RPMI8226 (cell line): Measurements from ENCODE around the gene FAM180A.
A peak's percentile ranks its signal among the peaks of the same experiment; 100 is the strongest.
"Not testable (repeated sequence)": the region's sequence is repeated elsewhere in the genome, so short reads cannot be mapped to it uniquely, and the experiment has no call there.

Experiments used
- DNase-seq: peaks from one replicate; pipeline ENCODE4 v3.0.0-alpha.2; 2015

Gene FAM180A

DNA sequence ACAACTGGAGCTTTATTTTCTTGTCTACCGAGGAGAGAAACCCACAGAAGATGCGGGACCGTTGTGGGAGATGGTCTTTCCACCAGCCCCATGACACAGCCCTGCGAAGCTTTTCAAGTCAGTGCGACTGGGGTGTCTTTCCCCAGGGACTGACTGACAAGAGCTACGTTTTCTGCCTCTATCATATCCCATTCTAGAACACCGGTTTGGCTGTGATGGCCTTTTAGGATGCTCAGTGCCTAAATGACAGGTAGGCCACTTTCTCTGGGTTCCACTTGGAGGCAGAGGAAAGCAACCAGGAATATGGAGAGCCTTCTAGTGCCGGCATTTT lies 37.5 kb downstream of the FAM180A start:
- DNase-seq: no peak

DNA sequence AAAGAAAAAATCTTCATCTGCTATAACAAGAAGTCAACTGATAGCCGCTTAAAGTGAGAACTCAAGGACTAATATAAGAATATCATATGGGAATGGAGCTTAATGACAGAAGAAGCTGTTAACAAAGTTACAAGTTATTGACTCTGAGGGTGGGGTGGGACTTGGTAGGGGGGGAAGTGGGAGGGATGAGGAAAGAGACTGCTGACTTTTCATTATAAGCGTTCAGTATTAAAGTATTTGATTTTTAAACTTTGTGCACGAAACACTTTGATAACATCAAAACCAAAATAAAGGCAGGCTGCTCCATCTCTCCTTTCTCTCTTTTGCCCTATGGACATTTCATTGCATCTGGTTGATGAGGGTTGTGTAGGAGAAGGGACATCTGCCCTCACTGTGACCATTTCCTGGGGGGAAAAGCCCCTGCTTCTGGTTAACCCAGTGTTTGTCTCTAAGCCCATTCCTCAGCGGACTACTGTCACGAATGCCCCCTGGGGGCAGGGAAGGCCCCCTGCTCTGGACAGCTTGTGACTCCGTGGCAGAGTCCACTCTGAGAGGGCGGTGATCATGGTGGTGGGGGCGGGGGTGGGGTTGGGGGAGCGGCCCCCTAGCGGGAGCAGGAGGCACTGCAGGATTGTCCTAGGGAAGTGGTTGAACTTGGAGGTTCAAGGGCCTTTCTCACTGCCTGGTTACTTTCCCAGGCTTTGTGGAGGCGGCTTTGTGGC lies 38.0 kb downstream of the FAM180A start:
- DNase-seq: peak; percentile 24

DNA sequence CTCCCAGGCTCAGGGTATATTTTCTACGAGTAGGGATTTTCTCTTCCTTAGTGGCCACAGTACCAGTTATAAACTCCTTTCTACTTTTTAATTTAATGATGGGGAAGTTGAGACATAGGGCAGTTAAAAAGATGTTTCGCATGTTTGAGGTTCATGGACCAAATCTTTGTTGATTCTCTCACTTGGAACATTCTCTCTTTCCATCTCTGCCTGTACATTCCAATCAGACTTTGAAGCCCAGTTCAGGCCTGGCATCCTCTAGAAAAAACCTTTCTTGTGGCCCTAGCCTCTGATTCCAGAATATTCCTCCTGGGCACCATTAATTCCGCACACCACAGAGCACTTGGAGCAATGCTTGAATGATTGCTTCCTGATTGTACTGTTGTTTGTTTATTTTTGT lies 39.1 kb downstream of the FAM180A start:
- DNase-seq: no peak

DNA sequence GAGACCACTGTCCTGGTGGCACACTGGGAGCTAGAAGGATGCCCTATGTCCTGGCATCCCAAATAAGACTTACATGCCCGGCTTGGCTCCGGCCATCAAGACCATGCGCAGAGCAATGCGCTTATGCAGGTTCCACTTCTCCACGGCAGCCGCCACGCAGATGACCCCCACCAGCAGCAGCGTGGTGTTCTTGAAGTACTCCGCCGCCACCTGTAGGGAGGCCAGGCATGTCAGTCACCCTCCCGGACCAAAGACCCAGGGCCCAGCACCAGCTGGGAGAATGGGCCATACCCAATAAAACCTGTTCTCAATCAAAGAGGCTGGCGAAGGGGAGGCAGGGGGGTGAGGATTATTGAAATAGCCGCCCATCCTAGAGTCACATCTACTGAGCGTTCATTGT lies 40.6 kb downstream of the FAM180A start:
- DNase-seq: no peak

DNA sequence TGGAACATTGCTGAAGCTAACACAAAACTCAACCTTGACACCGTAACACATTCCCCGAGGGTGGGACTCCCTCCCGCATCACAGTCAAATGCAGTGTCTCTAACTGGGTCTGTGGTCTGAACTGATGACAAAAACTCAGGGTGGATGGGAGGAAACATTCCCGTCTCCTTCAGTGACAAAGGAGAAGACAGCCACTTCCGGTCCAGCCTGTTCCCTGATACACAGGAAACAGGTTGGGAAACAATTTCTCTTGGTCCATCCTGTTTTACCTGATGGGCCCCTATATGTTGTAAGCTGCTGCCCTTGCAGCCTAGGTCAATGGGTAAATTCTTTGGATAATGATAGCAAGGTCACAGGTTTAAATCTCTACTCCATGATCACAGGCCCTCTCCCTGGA lies 41.0 kb downstream of the FAM180A start:
- no peak for DNase-seq

DNA sequence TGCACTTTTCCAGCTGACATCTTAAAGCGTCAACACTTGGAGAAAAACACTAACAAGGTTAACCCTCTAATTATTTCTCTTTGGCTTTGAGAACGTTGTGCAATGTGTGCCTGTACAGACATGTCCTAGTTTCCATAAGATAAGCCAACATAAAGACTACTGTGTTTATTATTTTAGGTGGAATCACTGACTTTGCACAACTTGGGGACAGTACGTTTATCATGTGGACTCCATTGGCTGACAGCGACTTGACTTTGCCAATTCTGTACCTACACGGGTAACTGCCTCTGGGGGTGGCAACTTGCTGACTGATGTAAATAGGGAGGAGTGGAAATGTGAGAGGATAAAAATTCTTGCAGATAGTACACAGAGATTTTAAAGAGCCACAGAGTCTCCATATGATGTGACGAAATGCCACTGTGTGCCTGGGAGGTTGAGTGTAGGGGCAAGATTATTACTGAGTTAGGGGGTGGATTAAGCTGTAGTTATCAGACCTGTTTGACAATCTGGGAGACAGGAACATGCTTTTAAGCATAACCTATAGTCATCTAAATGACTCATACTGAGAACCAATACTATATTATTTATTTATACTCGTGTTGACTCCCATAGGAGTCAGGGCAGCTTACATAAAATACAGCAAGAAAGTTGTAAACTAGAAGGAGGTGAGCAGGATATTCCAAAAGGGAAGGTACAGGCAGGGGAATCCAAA lies 41.6 kb downstream of the FAM180A start:
- no peak for DNase-seq

DNA sequence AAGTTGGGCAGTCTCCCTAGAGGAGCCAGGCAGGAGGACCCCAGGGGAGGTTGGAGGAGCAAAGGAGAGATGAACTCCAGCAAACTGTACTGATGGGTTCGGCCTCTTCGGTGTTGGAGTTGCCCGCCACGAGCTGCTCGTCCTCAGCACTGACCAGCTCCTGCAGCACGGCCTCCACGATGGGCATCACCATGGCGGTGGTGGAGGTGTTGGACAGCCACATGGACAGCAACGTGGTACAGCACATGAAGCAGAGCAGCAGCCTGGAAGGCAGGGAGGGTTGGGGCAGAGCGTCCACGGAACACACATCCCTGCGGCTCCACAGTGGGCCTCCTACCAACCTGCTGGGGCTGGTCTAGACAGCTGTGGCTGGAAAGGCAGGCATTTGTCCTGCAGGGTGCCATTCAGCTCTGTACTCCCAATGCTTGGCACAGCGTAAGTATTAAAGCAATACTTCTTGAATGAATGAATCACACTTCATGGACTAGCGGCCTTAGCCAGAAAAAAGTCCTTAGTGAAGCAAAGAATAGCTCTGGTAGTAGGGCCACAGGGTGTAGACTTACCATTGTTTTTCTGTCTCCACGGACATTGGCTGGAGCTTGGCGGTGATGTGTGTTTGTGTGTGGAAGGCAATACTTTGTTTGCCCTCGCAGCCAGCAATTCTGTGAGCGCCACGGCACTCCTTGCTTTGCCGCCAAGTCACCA lies 42.4 kb downstream of the FAM180A start:
- DNase-seq: no peak

DNA sequence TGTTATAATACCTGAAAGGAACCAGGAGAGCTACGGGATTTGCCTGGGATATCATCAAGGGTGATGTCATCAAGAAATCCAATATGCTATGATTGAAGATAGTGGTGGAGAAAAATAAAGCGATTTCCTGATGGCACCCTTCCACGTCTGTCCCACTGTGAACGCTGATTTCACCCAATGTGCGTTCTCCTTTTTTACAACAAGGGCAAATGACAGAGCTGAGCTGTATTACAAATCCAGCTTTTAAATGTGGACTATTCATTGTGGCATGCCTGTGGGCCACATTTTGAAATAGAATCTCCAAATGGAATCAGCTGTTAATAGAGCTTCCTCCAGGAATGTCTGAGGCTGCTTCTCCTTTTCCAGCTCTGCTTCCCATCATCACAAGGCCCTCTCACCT lies 43.9 kb downstream of the FAM180A start:
- no peak for DNase-seq

DNA sequence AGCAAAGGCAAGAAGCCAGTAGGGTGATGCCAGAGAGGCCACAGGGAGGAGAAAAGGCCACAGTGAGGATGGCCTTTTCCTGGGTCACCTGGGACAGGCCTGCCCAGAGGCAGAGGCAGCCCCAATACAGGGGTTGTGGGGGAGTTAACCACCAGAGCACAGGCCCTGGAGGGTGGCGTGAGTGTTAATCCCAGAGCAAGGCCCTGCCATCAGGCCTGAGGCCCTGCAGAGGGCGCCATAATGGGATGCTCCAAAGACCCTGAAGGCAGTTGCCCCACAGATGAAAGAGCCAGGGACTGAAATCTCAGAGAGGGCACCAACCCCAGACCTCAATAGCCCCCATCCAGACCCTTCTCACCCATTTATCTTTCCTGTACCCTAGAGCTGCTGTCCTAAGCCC lies 44.5 kb downstream of the FAM180A start:
- DNase-seq: no peak

DNA sequence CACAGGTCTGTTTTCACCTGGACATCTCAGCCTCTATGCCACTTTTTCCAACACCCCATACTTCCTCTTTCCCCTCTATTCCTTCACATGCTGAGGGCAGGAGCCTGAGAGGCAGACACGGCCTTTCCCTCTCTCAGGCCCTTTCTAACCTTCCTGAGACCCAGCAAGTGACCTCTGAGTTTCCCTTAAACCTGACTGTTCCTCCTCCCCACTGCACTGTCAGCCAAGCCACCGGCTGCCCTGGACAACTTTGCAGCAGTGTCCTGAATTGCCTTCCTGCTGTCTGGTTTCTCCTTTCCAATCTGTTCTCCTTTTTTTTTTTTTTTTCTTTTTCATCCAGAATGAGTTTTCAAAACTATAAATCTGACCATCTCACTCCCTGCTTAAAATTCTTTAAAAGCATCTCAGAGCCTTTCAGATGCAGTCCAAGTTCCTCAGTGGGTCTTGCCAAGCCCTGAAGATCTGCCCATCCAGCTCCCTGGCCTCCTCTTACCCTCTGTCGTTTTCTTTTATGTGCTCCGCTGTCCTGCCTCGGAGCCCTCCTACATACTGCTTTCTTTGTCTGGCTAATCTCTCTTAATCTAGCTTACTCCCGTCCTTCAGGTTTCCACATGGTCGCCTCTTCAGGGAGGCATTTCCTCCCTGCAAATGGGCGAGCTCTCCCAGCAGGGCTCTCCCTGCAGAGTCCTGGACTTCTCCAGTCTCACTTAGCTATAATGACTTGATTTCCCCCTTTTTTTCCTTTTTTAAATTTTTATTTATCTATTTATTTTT lies 51.1 kb downstream of the FAM180A start:
- DNase-seq: no peak

DNA sequence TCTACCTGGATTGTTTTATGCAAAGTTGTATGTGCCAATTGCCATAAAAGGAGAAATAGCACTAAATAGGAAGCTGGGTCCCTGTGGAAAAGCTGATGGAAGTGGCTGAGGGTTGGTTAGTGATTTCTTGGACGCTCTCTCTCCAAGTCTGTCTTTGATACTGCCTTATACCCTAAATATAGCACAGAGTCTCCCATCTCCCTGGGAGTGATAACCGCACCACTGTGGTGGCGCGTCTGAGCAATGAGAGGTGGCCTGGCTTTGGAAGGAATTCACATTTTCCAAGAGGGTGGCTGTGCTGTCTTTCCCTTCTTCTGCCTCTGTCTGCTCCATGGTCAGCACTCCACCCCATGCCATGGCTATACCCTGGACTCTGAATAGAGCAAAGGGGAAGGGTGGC lies 55.1 kb downstream of the FAM180A start:
- no peak for DNase-seq

DNA sequence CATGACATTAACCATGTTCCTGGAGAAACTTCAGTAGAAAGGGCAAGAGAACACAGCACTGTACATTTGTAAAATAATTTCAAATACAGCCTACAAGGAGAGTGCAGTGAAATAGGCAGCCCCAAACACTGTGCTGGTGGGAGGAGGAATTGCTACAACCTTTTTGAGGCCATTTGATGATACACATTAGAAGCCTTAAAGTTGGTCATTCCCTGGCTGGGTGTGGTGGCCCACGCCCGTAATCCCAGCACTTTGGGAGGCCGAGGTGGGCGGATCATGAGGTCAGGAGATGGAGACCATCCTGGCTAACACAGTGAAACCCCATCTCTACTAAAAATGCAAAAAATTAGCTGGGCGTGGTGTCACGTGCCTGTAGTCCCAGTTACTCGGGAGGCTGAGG lies 56.0 kb downstream of the FAM180A start:
- DNase-seq: not testable (repeated sequence)

DNA sequence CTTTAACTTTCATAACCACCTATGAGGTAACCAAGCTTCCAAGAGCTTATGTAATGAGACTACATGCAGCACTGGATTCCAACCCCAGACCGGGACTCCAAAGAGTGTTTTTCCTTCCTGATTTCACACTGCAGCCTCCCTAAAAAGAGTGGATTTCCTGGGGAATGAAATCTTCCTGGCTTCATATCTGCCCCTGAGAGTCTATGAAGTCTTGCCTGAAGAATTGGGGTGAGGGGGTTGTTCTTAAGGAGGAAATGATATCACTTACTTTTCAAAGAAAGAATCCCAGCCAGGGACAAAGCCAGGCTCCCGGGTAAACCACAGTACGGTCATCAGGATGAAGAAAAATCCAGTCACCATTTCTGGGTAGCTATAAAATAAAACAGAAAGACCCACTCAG lies 56.6 kb downstream of the FAM180A start:
- no peak for DNase-seq

DNA sequence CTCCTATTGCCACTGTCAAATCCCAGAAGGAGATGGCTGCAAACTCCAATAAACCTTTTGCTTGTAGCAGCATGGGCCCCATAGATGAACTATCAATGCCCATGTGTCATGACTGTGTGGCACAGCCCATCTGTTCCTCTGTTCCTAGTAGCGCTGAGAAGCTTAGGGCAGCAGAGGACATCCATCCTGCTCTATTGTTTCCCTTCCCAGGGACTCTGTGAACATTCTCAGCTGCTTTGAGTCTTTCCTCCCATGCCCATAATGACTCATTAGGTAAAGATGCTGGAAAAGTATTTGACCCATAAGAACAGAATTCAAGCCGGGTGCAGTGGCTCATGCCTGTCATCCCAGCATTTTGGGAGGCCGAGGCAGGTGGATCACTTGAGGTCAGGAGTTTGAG lies 58.0 kb downstream of the FAM180A start:
- DNase-seq: no peak

DNA sequence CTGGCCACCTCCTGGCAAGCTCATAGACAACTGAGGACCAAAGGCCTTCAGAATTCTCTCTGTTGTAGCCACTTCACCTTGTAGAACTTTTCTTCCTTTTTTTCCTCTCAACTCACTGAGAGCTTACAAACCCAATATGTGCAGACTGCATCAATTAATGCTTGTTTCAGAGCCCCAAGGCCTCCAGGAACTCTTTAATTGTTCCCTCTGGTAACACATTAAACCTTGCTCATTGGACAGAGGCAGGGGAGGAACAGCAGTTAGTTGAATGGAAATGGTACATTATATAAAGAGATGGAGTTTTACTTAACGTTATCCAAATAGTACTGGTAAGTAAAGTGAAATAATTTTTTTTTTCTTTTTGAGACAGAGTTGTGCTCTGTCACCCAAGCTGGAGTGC lies 61.1 kb downstream of the FAM180A start:
- DNase-seq: no peak

DNA sequence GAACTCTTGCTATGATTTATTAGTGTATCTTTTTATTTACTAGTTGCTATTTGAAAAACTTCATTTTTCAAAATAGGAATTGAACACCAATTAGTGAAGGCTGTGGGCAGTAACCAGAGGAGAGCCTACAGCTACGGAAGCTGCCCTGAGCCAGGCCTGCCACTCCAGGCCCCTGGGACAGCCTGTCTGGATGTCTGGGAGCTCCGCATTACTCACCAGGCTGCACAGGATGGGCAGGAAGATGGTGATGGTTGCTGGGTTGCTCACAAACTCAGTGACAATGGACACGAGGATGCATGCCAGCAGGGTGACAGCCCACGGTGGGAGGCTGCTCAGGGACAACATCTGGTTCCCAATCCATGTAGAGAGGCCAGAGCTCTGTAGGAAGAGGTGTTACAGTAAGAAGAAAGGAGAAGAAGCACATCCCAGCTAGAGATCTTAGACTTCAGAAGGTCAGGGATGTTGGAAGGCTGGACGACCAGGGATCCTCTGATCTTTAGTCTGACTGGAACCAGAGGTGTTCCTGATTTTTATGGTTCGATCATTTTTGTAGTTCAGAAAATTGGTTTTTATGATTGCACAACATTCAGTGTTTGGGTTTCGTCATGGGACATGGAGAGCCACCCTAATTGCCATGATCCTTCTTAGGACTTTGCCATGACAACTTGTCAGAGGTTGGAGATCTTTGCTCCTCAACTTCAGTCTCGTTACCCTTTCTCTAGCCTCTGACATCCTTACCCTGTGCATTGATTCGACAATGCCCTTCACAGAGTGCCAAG lies 63.1 kb downstream of the FAM180A start:
- no peak for DNase-seq

DNA sequence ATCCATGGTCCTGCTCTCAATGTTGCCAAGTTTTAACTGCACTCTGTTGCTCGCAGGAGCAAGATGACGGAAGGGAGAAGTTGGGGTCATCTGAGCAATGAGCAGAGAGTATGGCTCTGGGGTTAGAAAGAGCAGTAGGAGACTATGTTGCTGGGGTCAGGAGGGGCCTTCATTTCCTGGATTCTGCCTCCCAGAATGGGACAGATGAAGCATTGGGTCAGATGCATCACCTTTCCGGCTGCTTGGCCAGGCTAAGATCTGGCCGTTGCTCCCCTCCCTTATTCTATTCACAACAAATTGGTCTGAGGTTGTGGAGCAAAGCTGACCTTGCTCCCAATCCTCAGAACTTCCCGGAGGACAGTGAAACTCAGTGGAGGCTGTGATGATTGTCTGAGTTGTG lies 63.9 kb downstream of the FAM180A start:
- no peak for DNase-seq

DNA sequence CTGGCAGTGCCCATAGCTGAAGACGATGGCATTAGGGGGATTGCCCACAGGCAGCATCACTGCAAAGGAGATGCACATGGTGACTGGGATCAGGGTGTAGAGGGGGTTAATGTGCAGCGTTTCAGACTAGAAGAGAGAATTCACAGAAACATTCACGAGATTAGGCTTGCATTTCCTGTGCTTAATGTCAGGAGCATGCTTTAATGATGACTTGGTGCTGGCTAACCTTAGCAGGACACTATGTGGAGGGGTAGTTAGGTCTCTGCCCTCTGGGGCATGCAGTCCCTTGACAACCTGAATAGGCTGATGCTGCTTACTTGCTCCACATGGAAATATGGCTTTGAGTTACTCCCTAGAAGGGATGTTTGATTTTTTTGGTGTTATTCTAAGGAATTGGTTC lies 64.5 kb downstream of the FAM180A start:
- DNase-seq: no peak

DNA sequence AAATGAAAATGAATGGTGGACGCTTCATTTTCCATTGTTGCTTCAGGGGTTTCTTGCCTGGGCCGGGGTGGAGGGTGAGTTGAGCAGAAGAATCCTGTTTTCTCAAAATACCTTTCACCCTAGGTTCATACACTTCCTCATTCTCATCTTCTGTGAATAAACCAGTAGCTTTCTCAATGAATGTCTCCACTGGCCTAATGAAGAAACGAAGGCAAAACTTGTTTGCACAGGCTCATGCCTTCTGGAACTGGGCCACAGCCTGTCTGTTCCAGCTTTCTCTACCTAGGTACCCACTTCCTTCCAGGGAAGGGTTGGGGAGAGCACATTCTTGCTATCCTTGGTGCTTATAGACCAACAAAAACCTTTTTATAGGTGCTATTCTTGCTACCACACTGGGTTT lies 65.0 kb downstream of the FAM180A start:
- DNase-seq: no peak

DNA sequence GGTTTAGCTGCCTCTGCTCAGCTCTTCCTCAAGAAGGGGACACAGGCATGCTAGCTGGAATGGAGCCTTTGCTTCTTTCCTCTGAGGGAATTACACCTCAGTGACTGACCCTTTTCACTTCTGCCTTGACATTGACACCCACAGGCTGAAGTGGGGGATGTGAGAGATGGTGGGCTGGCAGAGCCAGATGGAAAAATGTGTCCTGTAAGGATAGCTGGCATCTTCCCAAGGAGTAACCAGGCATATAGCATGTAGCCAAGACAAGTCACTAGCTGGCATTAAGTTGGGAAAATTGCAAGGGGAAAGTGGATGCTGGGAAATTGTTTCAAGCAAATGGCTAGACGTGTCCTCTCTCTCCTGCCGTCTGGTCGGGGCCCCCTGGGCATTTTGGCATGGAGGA lies 66.4 kb downstream of the FAM180A start:
- no peak for DNase-seq

DNA sequence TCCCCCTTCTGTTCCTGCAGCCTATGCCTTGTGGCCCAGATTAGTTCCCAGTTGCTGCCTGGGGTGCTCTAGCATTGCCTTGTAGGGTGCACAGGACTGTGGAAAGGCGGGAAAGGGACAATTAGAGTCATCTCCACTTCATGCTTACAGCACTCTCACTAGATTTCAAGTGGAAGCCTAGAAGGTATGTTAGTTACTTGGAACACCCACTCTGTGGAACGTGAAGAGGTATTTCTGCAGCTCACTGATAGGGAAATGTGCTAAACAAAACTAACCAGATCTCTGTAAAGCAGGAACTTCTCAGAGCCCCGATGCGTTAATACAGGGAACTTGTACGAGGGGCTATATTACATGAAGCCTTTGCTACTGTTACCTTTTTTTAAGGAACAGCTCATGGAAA lies 66.9 kb downstream of the FAM180A start:
- DNase-seq: no peak
